ENCODE results near the gene ZNF574.

DNA sequence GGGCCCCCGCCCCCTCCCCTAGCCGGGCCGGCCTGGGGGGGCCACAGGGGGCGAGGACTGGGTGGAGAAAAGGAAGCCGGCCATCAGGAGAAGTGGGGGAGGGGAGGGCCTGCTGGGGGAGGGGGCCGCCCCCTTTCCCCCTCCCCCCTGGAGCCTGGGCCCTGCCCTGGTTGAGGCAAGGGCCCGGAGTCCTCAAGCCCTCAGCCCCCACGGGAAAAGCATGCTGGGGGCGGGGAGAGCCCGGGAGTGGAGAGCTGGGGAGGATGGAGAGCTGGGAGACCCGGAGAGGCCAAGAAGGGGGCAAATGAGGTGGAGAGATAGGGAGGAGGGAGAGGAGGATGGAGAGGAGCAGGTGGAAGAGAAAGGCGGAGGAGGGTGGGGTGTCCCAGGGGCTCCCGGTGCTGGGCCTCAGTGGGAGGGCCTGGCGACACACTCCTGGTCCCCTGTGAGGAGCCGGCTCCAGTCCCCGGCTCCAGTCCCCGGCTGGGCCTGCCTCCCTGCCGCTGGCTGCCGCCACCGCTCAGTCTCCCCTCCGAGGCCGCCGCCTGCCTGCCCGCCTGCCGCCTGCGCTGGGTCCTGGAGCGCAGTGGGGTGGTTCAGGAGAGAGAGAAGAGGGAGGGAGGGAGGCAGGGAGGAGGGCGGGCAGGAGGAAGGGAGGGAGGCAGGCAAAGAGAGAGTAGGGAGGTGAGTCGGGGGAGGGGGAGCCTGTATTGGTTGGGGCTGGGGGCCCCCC lies 6.2 kb upstream of the ZNF574 start, which contains the start of gene GRIK5:
- TF ChIP-seq, protein P1, sequence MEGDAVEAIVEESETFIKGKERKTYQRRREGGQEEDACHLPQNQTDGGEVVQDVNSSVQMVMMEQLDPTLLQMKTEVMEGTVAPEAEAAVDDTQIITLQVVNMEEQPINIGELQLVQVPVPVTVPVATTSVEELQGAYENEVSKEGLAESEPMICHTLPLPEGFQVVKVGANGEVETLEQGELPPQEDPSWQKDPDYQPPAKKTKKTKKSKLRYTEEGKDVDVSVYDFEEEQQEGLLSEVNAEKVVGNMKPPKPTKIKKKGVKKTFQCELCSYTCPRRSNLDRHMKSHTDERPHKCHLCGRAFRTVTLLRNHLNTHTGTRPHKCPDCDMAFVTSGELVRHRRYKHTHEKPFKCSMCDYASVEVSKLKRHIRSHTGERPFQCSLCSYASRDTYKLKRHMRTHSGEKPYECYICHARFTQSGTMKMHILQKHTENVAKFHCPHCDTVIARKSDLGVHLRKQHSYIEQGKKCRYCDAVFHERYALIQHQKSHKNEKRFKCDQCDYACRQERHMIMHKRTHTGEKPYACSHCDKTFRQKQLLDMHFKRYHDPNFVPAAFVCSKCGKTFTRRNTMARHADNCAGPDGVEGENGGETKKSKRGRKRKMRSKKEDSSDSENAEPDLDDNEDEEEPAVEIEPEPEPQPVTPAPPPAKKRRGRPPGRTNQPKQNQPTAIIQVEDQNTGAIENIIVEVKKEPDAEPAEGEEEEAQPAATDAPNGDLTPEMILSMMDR (conservative IDR thresholded peaks at IDR 0.05), result no peak
- TF ChIP-seq ZFX (IDR thresholded peaks at IDR 0.05), result no peak

Data from C4-2B (cell line).